GM06990 (cell line): ENCODE results near the gene TUBG1.

Experiments
- DNase-seq: peaks from one replicate; pipeline ENCODE4 v3.0.0-alpha.2; 2011; ENCODE audit not compliant: insufficient read length; ENCODE audit errors: extremely low read depth
- H3K27me3 ChIP-seq: replicated peaks from 2 replicates; pipeline ENCODE4 v1.6.0; 2011; ENCODE audit warnings: low read length; ENCODE audit not compliant: control insufficient read depth, insufficient read depth
- H3K36me3 ChIP-seq: 2 replicates; pipeline ENCODE4 v1.5.1; 2011; ENCODE audit warnings: low read length; ENCODE audit not compliant: control insufficient read depth, insufficient read depth
- H3K4me3 ChIP-seq: replicated peaks from 2 replicates; pipeline ENCODE4 v1.5.1; 2011; ENCODE audit warnings: low read depth, mild to moderate bottlenecking, control low read depth, low read length
- CTCF ChIP-seq: IDR thresholded peaks from 2 replicates; pipeline ENCODE4 v1.5.1; 2011; ENCODE audit warnings: low read length, control low read depth, mild to moderate bottlenecking, inconsistent platforms; ENCODE audit not compliant: insufficient read depth, poor library complexity, severe bottlenecking

Gene TUBG1

GRCh38 chr17:42563543-42563942 is 45.9 kb upstream of the TUBG1 start:
- H3K4me3 ChIP-seq: peak overlapping the region; percentile 97
- TF ChIP-seq CTCF: no peak
- no peak for DNase-seq
- H3K27me3 ChIP-seq: no peaks in the 10 kb centered on the region
- H3K36me3 ChIP-seq: peaks cover 32% of the 10 kb centered on the region

- no peak for TF ChIP-seq CTCF
- H3K27me3 ChIP-seq: no peaks in the 10 kb centered on the region
- H3K36me3 ChIP-seq: peaks cover 35% of the 10 kb centered on the region
- no peak for DNase-seq
- H3K4me3 ChIP-seq: peak overlapping the region; percentile 97
Measured at GRCh38 chr17:42563950-42564349, 45.5 kb upstream of the TUBG1 start.

GRCh38 chr17:42564815-42565522 is 44.5 kb upstream of the TUBG1 start:
- H3K4me3 ChIP-seq: no peak overlapping the region
- no peak for DNase-seq
- H3K27me3 ChIP-seq: no peaks in the 10 kb centered on the region
- H3K36me3 ChIP-seq: peaks cover 44% of the 10 kb centered on the region
- TF ChIP-seq CTCF: no peak

- Histone ChIP-seq H3K4me3 (no peak overlapping the region), H3K36me3 (peaks cover 45% of the 10 kb centered on the region), H3K27me3 (no peaks in the 10 kb centered on the region)
- TF ChIP-seq CTCF: no peak
- DNase-seq: no peak
Measured at GRCh38 chr17:42565523-42566214, 43.8 kb upstream of the TUBG1 start.

- no peak for DNase-seq
- H3K36me3 ChIP-seq: peaks cover 46% of the 10 kb centered on the region
- no peak for TF ChIP-seq CTCF
- peak overlapping the region; percentile 91 for H3K4me3 ChIP-seq
- H3K27me3 ChIP-seq: no peaks in the 10 kb centered on the region
Measured at GRCh38 chr17:42566215-42566882, 43.1 kb upstream of the TUBG1 start.
